Neural progenitor cell (in vitro differentiated cells): ENCODE results near the gene CCDC120.

Source experiments
- CTCF ChIP-seq: fragments of 200-600 bp; sonication (generic); IDR thresholded peaks from 2 replicates; pipeline ENCODE4 v1.5.1; 2017; ENCODE audit warnings: antibody characterized with exemption, mild to moderate bottlenecking
- EZH2 ChIP-seq: fragments of 200-600 bp; sonication (generic); IDR thresholded peaks from 2 replicates; pipeline ENCODE4 v1.6.1; 2017; ENCODE audit warnings: antibody characterized with exemption, mild to moderate bottlenecking, moderate library complexity
- EZH2phosphoT487 ChIP-seq: fragments of 200-600 bp; sonication (generic); IDR thresholded peaks from 2 replicates; pipeline ENCODE4 v1.6.1; 2017; ENCODE audit warnings: antibody characterized with exemption

GRCh38 chrX:49071877-49072711, 13.3 kb downstream of the CCDC120 start:
- TF ChIP-seq EZH2 = no peak
- no peak for TF ChIP-seq CTCF
- TF ChIP-seq EZH2phosphoT487 = no peak
